GM06990 (cell line): Measurements from ENCODE around the gene DGKZ.

Source experiments
- DNase-seq: peaks from one replicate; pipeline ENCODE4 v3.0.0-alpha.2; 2011; ENCODE audit not compliant: insufficient read length; ENCODE audit errors: extremely low read depth
- H3K27me3 ChIP-seq: replicated peaks from 2 replicates; pipeline ENCODE4 v1.6.0; 2011; ENCODE audit warnings: low read length; ENCODE audit not compliant: control insufficient read depth, insufficient read depth
- H3K36me3 ChIP-seq: 2 replicates; pipeline ENCODE4 v1.5.1; 2011; ENCODE audit warnings: low read length; ENCODE audit not compliant: control insufficient read depth, insufficient read depth
- H3K4me3 ChIP-seq: replicated peaks from 2 replicates; pipeline ENCODE4 v1.5.1; 2011; ENCODE audit warnings: low read depth, mild to moderate bottlenecking, control low read depth, low read length
- TF ChIP-seq, protein P1 (sequence below): IDR thresholded peaks from 2 replicates; pipeline ENCODE4 v1.5.1; 2011; ENCODE audit warnings: low read length, control low read depth, mild to moderate bottlenecking, inconsistent platforms; ENCODE audit not compliant: insufficient read depth, poor library complexity, severe bottlenecking

Gene DGKZ

DNA sequence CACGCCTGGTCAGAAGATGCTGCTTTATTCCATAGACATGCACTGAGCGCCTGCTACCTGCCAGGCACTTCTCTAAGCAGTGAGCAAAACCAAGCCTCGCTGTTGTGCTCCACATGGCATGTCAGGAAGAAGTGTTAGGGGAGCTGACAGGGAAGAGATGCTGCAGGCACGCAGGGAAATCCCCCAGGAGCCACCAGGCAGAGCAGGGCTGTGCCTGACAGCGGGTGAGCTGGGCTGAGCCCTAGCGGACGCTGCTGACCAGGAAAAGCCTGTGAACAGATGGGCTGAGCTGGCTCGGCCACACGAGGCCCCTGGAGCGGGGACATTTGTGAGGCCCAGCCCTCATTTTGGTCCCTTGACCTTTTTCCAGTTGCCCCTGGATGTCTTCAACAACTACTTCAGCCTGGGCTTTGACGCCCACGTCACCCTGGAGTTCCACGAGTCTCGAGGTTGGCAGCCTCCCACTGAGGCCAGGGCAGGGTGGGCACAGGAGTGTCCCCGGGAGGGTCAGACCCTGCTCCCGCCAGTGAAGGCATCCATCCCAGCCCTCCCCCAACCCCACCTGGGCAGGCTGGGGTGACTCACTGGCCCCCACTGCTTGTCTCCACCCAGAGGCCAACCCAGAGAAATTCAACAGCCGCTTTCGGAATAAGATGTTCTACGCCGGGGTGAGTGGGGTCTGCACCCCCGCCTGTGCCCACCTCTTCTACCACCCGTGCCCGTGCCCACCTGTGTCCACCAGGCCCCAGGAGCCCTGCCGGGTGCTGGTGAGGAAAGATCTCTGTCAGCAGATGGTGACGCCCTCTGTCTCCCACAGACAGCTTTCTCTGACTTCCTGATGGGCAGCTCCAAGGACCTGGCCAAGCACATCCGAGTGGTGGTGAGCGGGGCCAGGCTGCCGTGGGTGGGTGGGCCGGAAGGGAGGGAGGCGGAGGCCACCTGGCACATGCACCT lies 26.8 kb downstream of the DGKZ start:
- no peak overlapping the region for H3K4me3 ChIP-seq
- no peaks in the 10 kb centered on the region for H3K27me3 ChIP-seq
- TF ChIP-seq, protein P1, sequence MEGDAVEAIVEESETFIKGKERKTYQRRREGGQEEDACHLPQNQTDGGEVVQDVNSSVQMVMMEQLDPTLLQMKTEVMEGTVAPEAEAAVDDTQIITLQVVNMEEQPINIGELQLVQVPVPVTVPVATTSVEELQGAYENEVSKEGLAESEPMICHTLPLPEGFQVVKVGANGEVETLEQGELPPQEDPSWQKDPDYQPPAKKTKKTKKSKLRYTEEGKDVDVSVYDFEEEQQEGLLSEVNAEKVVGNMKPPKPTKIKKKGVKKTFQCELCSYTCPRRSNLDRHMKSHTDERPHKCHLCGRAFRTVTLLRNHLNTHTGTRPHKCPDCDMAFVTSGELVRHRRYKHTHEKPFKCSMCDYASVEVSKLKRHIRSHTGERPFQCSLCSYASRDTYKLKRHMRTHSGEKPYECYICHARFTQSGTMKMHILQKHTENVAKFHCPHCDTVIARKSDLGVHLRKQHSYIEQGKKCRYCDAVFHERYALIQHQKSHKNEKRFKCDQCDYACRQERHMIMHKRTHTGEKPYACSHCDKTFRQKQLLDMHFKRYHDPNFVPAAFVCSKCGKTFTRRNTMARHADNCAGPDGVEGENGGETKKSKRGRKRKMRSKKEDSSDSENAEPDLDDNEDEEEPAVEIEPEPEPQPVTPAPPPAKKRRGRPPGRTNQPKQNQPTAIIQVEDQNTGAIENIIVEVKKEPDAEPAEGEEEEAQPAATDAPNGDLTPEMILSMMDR, result no peak
- peaks cover 37% of the 10 kb centered on the region for H3K36me3 ChIP-seq
- DNase-seq, result no peak

DNA sequence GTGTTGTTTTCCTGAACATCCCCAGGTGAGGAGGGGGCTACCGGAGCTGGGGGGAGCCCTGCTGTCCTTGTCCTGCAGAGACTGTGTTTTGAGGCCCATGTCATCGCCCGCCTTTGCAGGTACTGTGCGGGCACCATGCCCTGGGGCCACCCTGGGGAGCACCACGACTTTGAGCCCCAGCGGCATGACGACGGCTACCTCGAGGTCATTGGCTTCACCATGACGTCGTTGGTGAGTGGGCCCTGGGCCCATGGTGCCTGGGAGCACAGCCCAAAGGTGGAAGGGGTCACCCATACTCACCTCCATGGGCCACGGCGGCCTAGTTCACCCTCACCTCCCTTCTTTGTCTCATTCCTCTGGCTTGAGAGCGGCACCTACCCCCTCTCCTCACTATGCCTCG lies 27.6 kb downstream of the DGKZ start:
- no peaks in the 10 kb centered on the region for H3K27me3 ChIP-seq
- peaks cover 35% of the 10 kb centered on the region for H3K36me3 ChIP-seq
- H3K4me3 ChIP-seq, result no peak overlapping the region
- TF ChIP-seq, protein P1, result no peak
- no peak for DNase-seq

DNA sequence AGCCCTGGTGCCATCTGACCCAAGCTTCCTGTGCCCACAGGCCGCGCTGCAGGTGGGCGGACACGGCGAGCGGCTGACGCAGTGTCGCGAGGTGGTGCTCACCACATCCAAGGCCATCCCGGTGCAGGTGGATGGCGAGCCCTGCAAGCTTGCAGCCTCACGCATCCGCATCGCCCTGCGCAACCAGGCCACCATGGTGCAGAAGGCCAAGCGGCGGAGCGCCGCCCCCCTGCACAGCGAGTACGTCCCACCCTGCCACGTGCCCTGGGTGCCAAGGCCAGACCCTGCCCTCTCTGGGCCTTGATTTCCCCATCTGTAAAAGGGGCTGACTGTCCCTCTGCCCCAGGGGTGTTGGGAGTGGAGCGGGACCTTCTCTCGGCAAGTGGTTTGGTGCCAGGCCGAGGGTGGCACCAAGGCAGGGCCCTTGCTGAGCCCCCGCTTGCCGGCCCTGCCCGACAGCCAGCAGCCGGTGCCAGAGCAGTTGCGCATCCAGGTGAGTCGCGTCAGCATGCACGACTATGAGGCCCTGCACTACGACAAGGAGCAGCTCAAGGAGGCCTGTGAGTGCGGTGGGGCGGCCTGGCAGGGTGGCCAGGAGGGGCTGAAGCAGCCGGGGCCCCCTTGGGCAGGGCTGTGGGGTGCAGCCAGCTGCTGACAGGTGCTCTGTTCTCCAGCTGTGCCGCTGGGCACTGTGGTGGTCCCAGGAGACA lies 28.3 kb downstream of the DGKZ start:
- TF ChIP-seq, protein P1, result no peak
- H3K27me3 ChIP-seq, result no peaks in the 10 kb centered on the region
- H3K36me3 ChIP-seq, result peaks cover 32% of the 10 kb centered on the region
- no peak overlapping the region for H3K4me3 ChIP-seq
- DNase-seq, result no peak

DNA sequence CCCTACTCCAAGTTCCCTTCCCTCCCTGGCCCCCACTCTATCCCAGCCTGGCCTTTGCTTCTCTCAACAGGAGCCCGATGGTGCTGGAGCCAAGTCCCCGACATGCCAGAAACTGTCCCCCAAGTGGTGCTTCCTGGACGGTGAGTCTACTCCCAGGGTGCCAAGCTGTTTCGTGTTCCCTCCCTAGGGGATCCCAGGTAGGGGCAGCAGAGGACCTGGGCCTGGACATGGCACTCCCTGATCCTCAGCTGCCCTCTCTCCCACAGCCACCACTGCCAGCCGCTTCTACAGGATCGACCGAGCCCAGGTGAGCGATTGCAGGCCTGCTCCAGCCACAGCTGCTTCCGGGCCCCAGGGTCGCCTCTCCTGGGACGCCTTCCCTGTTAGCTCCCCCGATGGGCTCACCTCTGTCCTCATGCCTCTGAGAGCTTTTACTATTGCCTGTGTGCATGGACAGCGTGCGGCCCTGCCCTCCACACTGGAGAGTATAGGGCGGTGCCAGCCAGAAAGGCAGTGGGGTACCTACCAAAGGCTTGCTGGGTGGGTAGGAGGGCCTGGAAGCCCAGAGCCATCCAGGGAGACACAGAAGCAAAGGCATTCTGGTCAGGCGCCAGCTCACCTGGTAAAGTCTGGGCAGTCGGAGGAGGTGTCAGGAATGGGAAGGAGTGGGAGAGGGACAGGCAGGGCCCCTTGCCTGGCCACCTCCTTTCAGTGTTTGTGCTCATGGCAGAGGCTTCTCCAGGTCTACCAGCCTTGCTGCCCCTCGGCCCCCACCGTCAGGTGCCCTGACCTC lies 29.2 kb downstream of the DGKZ start:
- Histone ChIP-seq H3K27me3 (no peaks in the 10 kb centered on the region), H3K4me3 (no peak overlapping the region), H3K36me3 (peaks cover 30% of the 10 kb centered on the region)
- TF ChIP-seq, protein P1, result no peak
- DNase-seq, result no peak

DNA sequence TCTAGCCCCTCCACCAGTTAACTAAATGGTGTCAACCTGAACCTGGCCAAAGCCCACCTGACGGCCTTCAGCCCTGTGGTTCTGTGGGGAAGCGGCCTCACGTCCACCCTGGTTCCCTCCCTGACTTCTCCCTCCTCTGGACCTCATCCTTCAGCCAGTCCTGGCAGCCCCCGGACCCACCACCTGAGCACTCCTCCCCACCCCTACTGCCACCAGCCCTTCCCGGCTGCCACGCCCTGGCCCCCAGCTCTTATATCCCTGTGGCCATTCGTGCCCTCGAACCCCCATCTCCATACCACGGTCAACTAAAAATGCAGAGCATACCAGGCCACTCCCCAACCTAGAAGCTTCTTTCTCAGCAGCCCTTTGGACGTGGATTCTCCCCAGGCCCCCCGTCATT lies 30.0 kb downstream of the DGKZ start:
- H3K27me3 ChIP-seq, result no peaks in the 10 kb centered on the region
- TF ChIP-seq, protein P1, result no peak
- H3K4me3 ChIP-seq, result no peak overlapping the region
- DNase-seq, result no peak
- peaks cover 25% of the 10 kb centered on the region for H3K36me3 ChIP-seq
